AML-193 (cell line): Measurements from ENCODE around the gene OLFM2.
"Not testable (repeated sequence)": the region's sequence is repeated elsewhere in the genome, so short reads cannot be mapped to it uniquely, and the experiment has no call there.

Source experiments
- DNase-seq, 2 experiments: peaks; one replicate each; lab custom pipeline; 2025; lab: John Stamatoyannopoulos, UW

The OLFM2 gene

GRCh38 chr19:9828551-9829063 is 107.7 kb downstream of the OLFM2 start:
- no peak for DNase-seq

- DNase-seq = peak; percentile 83 to 85
Observed at GRCh38 chr19:9827289-9828238, 108.8 kb downstream of the OLFM2 start, which contains the start of gene UBL5. UBL5 (plus strand) TSS chr19:9827918; CDS start chr19:9828338, 420 bp downstream.

- no peak for DNase-seq
Observed at GRCh38 chr19:9823816-9824215, 112.5 kb downstream of the OLFM2 start.

GRCh38 chr19:9820034-9820433 is 116.3 kb downstream of the OLFM2 start:
- DNase-seq = not testable (repeated sequence)

GRCh38 chr19:9819596-9819909 is 116.8 kb downstream of the OLFM2 start:
- no peak for DNase-seq

GRCh38 chr19:9818734-9819595 is 117.3 kb downstream of the OLFM2 start, which contains the start of gene FBXL12:
FBXL12 (minus strand) TSS chr19:9819079; CDS start chr19:9818813, 266 bp downstream.
- peak; percentile 99 to 100 for DNase-seq

GRCh38 chr19:9818175-9818733 is 118.1 kb downstream of the OLFM2 start:
- no peak for DNase-seq

GRCh38 chr19:9811139-9811538 is 125.2 kb downstream of the OLFM2 start:
- no peak for DNase-seq

GRCh38 chr19:9808855-9809824 is 127.2 kb downstream of the OLFM2 start:
- no peak for DNase-seq

GRCh38 chr19:9806803-9807202 is 129.5 kb downstream of the OLFM2 start:
- no peak for DNase-seq
